Left ventricle myocardium inferior (tissue), 1 donor: ENCODE data around the gene COL1A1. TPM values are rescaled to one million over a fixed set of nuclear protein-coding genes. Genes with fewer than 3 reads are reported as not detected.

Source experiments
- DNase-seq: peaks from one replicate; pipeline ENCODE4 v3.0.0-alpha.2; 2020
- H3K27ac ChIP-seq: fragments of 200-600 bp; replicated peaks from 2 replicates; pipeline ENCODE4 v1.8.0; 2021
- H3K27me3 ChIP-seq: fragments of 200-600 bp; 2 replicates; pipeline ENCODE4 v1.8.0; 2021; ENCODE audit warnings: low read depth
- H3K36me3 ChIP-seq: fragments of 200-600 bp; 2 replicates; pipeline ENCODE4 v1.8.0; 2021
- H3K4me1 ChIP-seq: fragments of 200-600 bp; 2 replicates; pipeline ENCODE4 v1.8.0; 2021
- H3K4me3 ChIP-seq: fragments of 200-600 bp; 2 replicates; pipeline ENCODE4 v1.8.0; 2021; ENCODE audit warnings: mild to moderate bottlenecking, moderate library complexity
- H3K9me3 ChIP-seq: fragments of 200-600 bp; replicated peaks from 2 replicates; pipeline ENCODE4 v1.8.0; 2021
- CTCF ChIP-seq: fragments of 200-600 bp; IDR thresholded peaks from 2 replicates; pipeline ENCODE4 v1.8.0; 2021; ENCODE audit warnings: antibody characterized with exemption, mild to moderate bottlenecking, borderline replicate concordance
- intact Hi-C: fragments of 100-400 bp; cut with micrococcal nuclease; formaldehyde crosslinking; loops from one replicate; pipeline ENCODE4 v1.11.0; 2022
- total RNA-seq: library from RNA; stranded (reverse); fragmentation: NEBNext Ultra II Directional; extraction: Animal tissue kit (Norgen Biotek cat#: 25700); gene quantifications from one replicate; pipeline ENCODE4 v1.2.1, GENCODE V29; 2021
- donor health status: DM: no; HTN: yes; CAD: no; lungs with severe emphysema.

Gene COL1A1
- total RNA-seq, 1 donor from 2014 or later, result 45.8 TPM

GRCh38 chr17:50137042-50137441 is 64.4 kb downstream of the COL1A1 start:
- Histone ChIP-seq H3K4me1 (peaks cover 57% of the 10 kb centered on the region), H3K9me3 (no peaks in the 10 kb centered on the region), H3K36me3 (peaks cover 78% of the 10 kb centered on the region), H3K27ac (no peak overlapping the region), H3K27me3 (no peaks in the 10 kb centered on the region), H3K4me3 (no peak overlapping the region)
- intact Hi-C loops, result no loop called here
- no peak for DNase-seq
- TF ChIP-seq CTCF, result no peak

DNA sequence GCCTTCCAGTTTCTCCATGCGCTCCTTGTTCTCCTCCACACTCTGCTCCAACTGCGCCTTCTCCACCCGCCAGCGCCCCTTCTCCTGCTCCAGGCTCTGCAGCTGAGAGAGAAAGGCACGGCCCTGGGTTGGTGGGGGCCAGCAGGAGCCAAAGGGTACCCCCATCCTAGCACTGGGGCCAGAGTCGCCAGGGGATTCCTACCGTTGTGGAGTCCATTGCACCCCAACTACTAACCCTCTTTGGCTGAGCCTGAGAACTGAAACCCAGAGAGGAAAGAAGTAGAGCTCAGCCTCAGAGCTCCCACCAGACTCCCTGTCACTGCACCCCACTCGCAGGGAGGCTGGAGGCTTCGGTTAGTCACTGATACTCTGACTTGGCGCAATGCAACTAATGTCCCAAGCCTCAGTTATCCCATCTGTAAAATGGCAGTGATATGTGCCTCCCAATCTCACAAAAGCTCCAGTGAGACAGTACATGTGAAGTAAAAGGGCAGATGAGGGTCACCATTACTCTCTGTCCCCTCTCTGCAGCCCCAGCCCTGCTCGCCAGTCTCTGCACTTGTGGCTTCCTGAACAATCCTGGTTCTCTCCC is 65.2 kb downstream of the COL1A1 start:
- H3K4me1 ChIP-seq, result peaks cover 49% of the 10 kb centered on the region
- no peak for TF ChIP-seq CTCF
- no peak for DNase-seq
- H3K36me3 ChIP-seq, result peaks cover 69% of the 10 kb centered on the region
- H3K27me3 ChIP-seq, result no peaks in the 10 kb centered on the region
- H3K4me3 ChIP-seq, result no peak overlapping the region
- H3K27ac ChIP-seq, result no peak overlapping the region
- intact Hi-C loops, result no loop called here
- H3K9me3 ChIP-seq, result no peaks in the 10 kb centered on the region

GRCh38 chr17:50135316-50136095 is 65.9 kb downstream of the COL1A1 start:
- Histone ChIP-seq H3K27me3 (no peaks in the 10 kb centered on the region), H3K4me1 (peaks cover 49% of the 10 kb centered on the region), H3K9me3 (no peaks in the 10 kb centered on the region), H3K36me3 (peaks cover 62% of the 10 kb centered on the region), H3K27ac (no peak overlapping the region), H3K4me3 (no peak overlapping the region)
- DNase-seq, result no peak
- intact Hi-C loops, result no loop called here
- TF ChIP-seq CTCF, result no peak

DNA sequence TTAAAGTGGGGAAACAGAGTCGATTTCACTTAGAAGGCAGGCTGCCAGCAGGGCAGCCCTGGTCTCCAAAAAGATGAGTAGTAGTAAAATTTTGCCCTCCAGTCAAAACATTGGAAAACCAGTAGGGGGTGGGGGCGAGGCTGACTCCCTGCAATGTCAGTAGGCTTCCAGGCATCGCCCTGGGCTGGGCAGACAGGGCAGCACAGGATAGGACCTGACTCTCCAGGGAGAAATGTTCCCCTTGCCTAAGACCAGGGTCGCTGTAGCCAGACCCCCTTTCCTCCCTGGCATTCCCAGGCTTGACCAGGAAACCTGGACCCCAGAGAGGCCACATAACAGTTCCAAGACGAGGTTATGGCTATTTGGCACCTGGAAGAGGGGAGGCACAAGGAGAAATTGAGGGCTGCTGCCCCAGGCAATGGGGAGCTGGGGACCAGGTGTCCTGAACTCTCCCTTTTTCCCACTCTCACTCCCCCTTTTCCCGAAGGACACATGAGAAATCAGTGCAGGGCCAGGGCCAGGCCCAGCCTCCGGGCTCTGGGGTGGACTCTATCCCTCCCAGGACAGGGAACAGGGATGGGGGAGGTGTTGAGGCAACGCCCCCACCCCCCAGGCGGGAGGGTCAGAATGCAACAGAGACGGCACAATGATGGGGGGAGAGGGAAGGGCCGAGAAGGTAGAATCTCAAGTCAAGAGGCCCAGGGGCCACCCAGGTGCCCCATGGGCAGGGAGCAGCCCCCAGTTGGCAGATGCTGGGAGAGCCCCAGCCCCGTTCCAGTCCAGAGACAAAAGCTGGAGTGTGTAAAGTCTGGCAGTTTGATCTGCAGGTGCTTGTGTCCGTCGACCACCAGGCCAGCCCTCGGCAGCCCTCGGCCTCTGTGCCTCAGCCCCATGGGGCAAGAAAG is 67.0 kb downstream of the COL1A1 start:
- no peaks in the 10 kb centered on the region for H3K9me3 ChIP-seq
- intact Hi-C loops, result no loop called here
- peaks cover 53% of the 10 kb centered on the region for H3K36me3 ChIP-seq
- DNase-seq, result no peak
- TF ChIP-seq CTCF, result no peak
- peaks cover 1% of the 10 kb centered on the region for H3K27me3 ChIP-seq
- H3K4me3 ChIP-seq, result no peak overlapping the region
- H3K27ac ChIP-seq, result peak overlapping the region; percentile 90
- H3K4me1 ChIP-seq, result peaks cover 49% of the 10 kb centered on the region

DNA sequence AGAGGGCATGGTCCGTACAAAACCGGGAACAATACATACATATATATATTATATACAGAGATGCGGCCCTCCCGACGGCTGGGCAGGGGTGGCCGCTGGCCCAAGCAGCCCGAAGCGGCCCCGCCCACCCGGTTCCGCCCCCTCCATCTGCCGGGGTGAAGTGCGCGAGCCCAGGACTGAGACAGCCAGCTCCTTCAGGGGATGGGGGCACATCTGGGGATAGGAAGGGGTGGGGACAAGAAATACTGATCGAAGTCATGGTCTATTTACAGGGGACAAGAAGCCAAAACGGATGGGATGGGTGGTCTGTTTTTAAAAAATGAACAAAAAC is 67.7 kb downstream of the COL1A1 start:
- Histone ChIP-seq H3K27me3 (peaks cover 8% of the 10 kb centered on the region), H3K9me3 (no peaks in the 10 kb centered on the region), H3K4me3 (no peak overlapping the region), H3K36me3 (peaks cover 46% of the 10 kb centered on the region), H3K27ac (peak overlapping the region; percentile 90), H3K4me1 (peaks cover 53% of the 10 kb centered on the region)
- intact Hi-C loops, result no loop called here
- no peak for TF ChIP-seq CTCF
- DNase-seq, result no peak

Other genes with a start within 250 kb of the COL1A1 start
- gene DLX4, start 232.4 kb downstream of the COL1A1 start, total RNA-seq, result not detected
- gene DLX3, start 206.4 kb downstream of the COL1A1 start, total RNA-seq, result not detected
- gene ITGA3, start 145.5 kb downstream of the COL1A1 start, total RNA-seq, result 17.0 TPM
- 206 TPM for gene PDK2, start 106.3 kb downstream of the COL1A1 start, total RNA-seq
- gene SAMD14, start 71.5 kb downstream of the COL1A1 start, total RNA-seq, result 1.6 TPM
- gene PPP1R9B, start 51.0 kb downstream of the COL1A1 start, total RNA-seq, result 33.0 TPM
- 137 TPM for gene SGCA, start 35.6 kb downstream of the COL1A1 start, total RNA-seq
- not detected for gene TMEM92, start 72.8 kb upstream of the COL1A1 start, total RNA-seq
- gene XYLT2, start 144.5 kb upstream of the COL1A1 start, total RNA-seq, result 12.6 TPM
- 85.0 TPM for gene MRPL27, start 171.6 kb upstream of the COL1A1 start, total RNA-seq
- 0.74 TPM for gene EME1, start 171.6 kb upstream of the COL1A1 start, total RNA-seq
- gene LRRC59, start 195.9 kb upstream of the COL1A1 start, total RNA-seq, result 23.7 TPM
- 18.2 TPM for gene ACSF2, start 224.6 kb upstream of the COL1A1 start, total RNA-seq